Mesenteric fat pad (tissue), 1 donor: ENCODE data around the gene DLST. TPM values are rescaled to one million over a fixed set of nuclear protein-coding genes. Genes with fewer than 3 reads are reported as not detected.

Experiments used
- DNase-seq: peaks from one replicate; pipeline ENCODE4 v3.0.0-alpha.2; 2020; ENCODE audit warnings: low spot score
- total RNA-seq: library from RNA; stranded (reverse); fragmentation: NEBNext Ultra II Directional; extraction: Animal tissue kit (Norgen Biotek cat#: 25700); gene quantifications from one replicate; pipeline ENCODE4 v1.2.1, GENCODE V29; 2021
- donor health status: DM: yes; HTN: yes; CAD: no.

The DLST gene
- total RNA-seq, 1 donor from 2014 or later = 143 TPM

DNA sequence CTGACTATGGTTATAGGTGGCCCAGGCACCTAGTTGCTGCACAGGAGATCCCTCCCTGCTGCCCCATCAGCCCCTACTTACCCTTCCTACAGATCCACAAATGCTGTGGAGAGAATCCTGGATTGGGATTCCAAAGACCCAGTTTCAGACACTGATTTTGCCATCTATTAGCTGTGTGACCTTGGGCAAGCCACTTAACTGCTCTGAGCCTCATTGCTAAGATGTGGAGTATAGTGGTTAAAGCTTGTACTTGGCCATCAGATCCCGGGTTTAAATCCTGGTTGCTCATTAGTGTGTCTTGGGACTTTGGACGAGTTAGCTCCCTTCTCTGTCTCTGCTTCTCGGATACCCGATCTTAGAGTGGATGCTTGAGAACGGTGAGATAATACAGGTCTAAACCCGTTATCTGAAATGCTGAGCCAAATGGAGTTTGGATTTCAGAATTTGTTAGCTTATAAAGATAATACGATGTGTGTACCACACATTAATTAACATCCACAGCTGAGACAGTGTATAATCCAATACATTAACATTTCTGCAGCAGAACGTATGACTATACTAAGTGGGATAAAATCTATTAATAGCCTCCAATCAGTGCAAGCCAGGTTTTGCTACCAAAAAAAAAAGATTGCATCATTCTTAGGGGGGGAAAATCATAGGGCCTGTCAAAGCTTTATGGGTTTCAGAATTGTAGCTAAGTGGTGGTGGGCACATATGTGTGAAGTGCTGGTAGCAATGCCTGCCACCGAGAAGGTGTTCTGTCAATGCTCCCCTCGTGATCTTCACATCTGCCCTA, 21.8 kb upstream of the DLST start:
- no peak for DNase-seq

DNA sequence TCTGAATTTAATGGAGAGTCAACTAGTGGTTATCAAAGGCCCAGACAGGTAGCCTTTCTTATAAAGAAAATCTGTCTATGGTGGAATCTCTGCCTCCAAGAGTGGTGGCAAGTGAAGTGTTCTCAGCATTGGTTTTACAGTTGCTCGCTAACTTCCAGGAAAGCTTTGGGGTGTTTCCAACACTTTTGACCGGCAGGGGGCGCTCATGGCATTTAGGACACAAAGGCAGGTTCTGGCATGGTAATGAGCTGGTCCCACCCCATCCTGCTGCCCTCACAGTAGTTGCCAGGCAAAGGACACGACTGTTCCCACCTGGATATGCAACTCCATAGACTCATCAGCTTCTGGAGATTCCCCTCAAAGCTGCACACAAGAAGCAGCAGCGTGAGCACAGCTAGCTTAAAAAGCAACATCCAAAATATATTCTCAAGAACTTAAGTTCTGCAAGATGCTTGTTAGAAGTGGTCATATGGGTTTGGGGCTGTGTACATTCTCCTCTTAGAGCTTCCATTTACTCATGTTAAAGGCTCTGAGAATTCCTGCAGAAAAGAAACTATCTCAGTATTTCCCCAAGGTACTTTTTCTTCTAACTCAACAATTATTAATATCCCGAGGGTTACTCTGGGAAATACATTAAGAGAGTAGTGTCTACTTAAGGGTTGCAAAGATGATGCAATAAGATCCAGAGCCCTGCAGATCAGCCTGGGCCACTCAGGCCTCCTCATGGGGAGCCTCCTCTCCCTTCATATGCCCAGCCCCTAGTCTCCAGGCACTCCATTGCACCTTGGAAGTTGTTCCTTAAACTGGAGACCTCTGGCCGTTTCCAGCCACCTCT, 20.6 kb upstream of the DLST start:
- peak; percentile 95 for DNase-seq

DNA sequence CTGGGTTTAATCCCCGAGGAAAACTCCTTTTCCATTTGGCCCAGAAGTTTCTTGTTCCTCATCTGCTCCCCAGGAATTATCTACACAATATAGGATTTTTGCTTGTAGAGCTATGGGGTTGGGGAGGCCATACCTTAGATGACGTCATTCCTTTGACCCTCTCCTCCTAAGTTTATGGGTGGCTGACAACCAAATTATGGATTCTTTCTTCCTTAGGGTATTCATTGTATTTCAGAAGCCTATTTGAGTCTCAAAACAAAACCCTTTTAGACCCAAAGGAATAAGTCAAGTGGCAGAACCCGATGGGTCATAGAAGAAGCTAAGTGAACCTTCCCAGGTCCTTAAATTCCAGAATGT, 20.0 kb upstream of the DLST start:
- DNase-seq = no peak

DNA sequence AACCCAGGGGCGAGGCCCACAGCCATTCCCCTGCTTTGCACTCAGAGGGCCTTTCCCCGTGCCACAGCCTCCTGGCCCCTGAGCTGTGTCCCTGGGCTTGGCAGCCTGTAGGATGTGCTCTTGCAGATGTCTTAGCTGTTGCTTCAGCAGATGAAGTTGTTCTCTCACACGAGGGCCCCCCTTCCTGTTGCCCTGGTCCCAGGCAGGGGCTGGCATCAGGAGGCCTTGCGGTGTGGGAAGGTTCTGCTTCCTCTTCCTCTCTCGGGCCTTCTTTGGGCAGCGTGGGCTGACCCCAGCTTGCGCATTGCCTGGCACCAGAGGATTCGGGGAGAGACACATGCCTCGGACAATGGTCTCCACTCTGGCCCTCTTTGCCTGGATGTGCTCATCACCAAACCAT, 18.4 kb upstream of the DLST start:
- no peak for DNase-seq

DNA sequence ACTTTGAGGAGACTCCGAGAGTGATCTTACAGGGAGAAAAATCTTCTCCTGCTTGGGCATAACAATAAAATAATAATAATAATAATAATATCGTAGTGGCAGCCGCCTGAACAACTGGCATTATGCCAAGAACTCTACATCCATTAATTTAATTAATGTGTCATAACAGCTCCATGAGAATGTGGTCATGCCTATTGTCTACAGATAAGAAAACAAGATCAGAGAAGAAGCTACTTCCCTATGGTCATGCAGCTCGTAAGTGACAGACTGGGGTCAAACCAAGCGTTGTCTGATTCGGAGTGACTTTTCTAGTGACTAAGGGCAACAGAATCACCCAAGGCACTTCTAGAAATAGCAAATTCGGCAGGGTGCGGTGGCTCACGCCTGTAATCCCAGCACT, 17.5 kb upstream of the DLST start:
- no peak for DNase-seq

DNA sequence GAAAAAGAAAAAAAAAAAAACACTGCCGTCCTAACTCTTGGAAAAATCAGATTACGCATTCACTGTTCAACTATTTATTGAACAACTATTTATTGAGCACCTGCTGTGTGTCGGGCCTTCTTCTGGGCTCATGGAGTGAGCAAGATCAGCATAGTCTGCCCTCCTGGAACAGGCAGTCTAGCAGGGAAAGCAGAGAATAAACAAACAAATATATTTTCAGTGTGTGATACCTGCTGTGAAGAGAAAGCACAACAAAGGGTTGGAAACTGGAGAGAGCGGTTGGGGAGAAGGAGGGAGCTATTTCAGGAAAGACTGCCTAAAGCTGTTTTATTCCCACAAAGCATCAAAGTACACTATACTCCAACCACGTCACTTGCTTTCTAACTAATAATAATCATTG, 16.6 kb upstream of the DLST start:
- DNase-seq = no peak

DNA sequence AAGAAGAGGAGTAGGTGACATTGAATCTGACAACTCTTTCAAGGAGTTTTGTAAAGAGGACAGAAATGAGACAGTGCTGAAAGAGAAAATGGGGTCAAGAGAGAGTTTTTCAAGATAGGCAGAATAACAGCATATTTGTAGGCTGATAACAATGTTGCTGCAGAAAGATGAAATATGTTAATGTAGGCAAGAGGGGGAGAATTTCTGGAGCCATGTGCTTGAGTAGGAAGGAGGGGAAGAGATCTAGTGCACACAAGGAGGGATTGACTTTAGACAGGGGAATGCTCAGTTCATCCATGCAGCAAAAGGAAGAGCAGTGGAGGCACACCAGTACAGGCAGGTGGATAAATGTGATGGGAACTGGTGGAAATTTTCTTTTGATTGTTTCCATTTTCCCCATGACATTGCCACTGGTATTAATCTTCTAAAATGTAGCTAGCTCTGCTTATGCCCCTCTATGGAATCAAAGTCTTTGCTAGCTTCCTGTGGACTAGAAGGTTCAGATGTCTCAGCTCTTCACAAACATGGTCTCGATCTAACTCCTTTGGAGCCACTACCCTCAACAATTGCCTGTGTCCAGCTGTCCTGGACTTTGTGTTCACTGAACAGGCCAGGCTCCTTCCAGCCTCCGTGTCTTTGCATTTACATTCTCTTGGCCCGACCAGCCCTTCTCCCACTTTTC, 14.9 kb upstream of the DLST start:
- DNase-seq = no peak

DNA sequence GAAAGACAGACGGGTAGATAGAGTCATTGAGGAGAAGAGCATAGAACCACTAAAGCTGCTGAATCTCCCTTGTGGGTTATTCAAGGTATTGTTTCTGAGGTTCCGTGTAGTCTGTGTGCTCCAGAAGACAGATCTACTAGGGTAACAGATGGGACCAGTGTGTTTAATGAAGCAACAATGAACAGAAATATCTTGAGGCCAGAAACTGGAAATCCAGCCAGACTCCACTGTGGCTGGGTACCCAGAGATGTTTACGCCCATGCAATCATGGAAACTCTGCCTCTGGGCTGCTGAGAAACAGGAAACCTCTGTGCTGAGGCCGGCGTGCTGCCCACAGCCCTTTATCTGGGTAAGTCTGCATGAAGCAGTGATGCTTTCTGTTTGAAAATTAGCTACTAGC, 14.0 kb upstream of the DLST start:
- DNase-seq = no peak

DNA sequence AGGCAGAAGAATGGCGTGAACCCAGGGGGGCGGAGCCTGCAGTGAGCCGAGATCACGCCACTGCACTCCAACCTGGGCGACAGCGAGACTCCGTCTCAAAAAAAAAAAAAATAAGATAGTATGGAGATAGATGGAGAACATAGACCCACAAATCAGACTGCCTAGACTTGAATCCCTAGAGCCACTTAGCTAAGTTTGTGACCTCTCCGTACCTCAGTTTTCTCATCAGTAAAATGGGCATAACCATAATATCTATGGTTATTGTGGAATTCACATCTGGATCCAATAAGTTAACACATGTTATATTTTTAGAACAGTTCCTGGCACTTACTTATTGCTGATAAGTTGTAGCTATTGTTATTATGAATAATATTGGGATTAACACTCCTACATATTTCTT, 13.0 kb upstream of the DLST start:
- DNase-seq = no peak

DNA sequence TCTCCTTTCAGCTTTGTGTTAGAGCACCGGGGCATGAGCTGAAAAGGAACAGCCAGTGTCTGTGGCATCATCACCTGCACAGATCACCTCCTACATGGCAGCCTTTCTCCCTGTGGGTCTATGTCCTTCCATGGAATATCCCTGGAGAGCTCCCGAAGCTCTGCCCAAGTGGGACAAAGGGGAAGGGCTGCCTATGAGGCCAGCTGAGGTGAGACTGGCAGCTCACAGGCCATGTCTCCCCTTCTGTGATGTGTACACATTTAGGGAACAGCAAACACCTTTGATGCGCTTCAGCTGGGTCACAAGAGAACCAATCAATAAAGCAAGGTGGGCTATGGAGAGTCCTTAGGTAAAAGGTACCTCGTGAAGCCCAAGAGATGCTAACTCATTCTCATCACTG, 9.9 kb upstream of the DLST start:
- DNase-seq = no peak

DNA sequence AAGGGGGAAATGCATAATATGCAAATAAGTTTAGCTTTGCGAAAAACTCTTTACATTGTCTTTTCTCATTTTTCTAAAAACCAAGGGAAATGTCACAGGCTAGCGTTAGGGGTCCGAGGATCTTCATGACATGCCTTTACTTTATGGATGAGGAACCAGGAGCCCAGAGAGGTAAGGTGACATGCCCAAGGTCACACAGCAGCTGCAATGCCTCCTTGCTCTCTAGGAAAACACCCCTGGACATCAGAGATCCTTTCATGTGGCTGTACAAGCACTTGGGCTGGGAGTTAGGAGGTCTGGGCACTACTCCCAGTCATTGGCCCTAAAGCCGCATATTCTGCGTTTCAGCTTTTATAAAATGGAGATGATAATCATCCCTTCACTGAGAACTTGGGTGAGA, 6.5 kb upstream of the DLST start:
- no peak for DNase-seq

DNA sequence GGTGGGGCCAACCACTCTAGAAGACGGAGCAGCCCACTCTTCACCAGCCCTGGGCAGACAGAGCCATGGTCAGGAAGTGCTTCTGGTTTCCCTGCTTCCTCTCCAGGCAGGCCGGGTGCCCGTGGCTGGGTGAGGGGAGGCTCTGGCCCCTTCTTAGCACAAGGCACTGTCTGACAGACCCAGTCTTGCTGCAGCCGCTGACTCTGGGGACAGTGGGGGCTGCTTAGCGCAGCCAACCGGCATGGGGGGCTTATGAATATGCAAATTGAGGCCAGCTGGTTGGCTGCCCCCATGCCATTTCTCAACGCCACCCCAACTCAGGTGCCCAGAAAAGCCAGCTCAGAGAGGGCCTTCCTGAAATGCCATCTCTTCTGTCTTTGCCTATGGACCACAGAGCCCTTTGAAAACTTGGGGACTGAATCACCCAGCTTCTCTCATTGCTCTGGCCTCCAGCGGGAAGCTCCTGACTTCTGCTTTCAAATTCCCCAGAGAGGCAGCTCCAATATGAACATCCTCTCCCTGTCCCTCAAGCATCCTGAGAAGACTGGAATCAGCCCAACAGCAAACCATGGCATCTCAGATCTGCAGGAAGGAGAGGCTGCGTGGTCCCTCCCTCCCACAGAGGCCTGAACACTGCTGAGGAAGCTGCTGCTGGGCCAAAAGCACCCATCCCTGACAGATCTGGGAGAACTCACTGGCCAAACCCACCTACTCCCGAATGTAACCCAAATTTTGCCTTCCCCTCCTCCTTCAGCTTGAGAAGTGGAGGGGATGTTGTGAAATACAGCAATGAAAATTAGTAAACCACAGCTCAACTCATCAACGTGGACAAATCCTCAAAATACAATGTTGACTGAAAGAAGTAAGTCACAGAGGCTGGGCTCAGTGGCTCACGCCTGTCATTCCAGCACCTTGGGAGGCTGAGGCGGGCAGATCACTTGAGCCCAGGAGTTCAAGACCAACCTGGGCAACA, 5.5 kb upstream of the DLST start, which contains the start of gene PROX2:
PROX2 (minus strand) TSS at position 205 of the 973 bp plus-strand sequence. CDS start 12,311 bp downstream, outside the sequence.
- DNase-seq = no peak

DNA sequence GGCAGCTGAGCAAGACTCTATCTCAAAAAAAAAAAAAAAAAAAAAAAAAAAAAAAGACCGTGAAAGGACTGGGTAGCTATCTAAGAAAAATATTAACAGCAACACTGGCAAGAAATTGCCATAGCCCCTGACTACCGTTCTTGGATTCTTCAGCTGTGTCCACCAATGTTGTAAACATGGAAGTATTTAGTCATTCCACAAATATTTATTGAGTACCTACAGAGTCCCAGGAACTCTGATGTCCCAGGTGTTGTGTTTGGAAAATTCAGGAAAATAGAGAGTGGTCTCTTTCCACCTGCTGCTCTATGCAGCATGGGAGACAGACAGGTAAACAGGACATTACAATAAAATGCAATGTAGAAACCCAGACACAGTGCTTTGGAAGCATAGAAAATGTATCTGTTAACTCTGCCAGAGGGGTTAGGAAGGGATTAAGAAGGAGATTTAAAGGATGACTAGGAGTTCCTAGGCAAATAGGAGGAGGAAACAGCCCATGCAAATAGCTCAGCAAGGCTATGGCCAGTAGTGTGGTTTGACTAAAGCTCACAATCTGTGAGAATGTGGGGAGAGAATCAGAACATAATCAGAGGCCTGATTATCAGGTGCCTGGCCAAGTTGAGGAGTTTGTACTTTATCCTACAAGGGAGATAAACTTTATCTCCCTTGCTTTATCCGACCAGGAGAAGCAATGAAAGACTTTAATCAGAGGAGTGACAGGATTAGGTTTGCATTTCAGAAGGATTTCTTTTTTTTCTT, 2.1 kb upstream of the DLST start:
- DNase-seq = no peak

DNA sequence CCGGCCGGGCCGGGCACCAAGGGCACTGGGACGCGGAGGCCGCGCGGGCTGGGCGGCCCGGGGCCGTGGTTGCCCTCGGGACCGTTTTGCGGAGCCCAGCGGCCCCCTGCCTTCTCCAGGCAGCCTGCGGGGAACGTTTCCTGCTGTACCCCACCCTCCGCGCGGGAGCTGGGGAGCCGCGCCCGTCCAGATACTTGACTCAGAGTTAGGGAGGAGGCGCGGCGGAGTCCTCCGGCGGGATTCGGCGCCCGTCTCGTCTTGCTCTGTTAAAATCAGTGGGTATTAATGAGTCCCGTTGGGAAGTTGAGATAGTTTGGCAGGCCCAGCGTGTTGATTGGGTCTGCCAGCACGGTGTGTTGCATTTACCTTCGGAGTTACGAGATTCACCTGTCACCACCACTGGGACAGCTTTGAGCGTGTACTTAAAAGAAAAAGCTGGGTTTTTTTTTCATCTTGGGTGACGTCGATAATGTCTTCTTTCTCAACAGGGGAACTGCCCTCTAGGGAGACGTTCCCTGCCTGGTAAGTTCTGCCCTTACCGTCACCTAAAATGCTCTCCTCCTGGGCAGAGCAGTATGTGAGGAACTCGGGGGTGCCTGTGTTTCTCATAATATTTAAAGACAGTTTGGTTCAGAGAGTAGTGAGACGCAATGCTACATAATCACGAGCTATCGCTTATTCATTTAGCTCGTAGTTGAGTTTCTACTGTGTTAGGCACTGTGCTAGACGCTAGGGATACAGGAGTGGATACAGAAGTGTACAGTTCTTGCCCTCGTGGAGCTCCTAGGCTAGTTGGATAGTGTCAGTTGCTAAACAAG, 596 bp downstream of the DLST start:
- peak; percentile 92 for DNase-seq

DNA sequence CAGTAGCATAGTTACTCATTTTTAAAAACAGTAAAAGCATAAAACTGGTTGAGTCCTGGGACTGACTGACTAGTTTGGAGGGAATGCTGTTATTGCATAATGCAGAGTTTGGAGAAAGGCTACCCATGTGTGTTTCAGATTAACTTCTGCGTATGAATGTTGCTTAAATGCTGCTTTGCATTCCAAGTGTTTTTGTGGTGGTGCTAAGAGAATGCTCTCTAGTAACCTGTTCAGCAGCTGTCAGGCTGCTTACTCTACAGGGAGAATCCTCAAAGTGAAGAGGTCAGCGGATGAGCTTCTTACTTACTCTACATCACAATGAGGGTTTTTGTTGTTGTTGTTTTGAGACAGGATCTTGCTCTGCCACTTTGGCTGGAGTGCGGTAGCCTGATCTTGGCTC, 4.3 kb downstream of the DLST start:
- DNase-seq = no peak

DNA sequence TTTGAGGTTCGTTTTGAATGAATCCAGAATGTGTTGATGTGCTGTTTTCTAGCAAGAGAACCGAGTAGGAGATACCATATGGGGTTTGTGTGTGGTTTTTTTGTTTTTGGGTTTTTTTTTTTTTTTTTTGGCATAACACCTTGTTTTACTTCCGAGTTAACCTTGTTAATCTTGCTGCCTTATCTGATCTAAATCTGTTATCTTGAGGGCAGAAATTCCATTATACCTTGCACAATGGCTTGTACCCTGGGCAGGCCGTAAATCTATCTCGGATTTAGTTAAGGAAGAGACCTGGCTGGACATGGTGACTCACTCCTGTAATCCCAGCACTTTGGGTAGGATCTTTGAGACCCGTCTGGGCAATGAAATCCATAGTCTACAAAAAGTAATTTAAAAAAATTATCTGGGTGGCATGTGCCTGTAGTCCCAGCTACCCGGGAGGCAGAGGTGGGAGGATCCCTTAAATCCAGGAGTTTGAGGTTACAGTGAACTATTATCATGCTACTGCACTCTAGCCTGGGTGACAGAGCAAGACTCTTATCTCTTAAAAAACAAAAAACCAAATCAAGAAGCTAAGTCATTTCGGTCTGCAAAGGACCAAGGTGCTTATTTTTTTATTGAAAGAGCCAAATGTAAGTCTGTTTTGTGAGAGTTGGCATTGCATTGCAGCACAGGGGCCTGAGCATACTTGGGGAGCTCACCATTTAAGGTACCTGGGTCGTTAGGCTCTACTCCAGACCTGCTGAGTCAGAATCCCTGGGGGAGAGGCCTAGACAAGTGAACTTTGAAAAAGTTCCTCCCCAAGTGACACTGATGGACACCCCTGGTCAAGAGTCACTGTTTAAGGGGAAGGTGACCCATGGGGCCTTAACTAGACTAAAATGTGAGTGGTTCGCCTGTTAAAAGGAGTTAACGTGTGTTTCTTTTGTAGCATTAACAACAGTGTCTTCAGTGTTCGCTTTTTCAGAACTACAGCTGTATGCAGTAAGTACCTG, 6.7 kb downstream of the DLST start:
- no peak for DNase-seq

DNA sequence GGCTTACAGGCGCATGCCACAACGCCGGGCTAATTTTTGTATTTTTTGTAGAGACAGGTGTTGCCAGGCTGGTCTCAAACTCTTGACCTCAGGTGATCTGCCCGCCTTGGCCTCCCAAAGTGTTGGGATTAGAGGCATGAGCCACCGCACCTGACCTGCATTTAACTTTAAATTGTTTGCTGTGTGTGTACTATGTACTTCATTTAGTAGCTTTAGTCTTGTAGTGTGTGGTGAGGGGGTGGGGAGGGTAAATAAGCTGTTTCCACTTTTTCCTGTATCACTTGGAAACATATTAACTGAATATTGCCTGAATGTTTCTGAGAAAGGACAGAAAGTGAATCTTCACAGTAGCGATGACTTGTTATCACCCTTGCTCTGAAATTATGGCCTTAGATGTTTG, 8.5 kb downstream of the DLST start:
- DNase-seq = no peak

DNA sequence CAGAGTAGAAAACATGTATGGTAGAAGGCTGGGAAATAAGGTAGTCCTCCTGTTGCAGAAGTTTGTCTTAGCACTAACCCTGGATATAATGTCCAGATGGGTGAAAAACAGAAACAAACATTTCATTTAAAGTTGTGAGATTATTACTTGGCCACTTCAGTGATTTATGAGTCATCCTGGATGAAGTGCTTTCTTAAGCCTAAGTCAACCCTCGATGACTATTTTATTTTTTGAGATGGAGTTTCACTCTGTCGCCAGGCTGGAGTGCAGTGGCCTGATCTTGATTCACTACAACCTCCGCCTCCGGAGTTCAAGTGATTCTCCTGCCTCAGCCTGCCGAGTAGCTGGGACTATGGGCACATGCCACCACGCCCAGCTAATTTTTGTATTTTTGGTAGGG, 10.2 kb downstream of the DLST start:
- no peak for DNase-seq
